Measurements from ENCODE around the gene MTARC2. TPM values are rescaled to one million over a fixed set of nuclear protein-coding genes. Genes with fewer than 3 reads are reported as not detected.

Gene MTARC2
- total RNA-seq, 1 donor from 2014 or later, result 13.8 TPM

- no peak overlapping the region for H3K4me3 ChIP-seq (ENCODE audit: low read depth, low read length)
- peak; percentile 7 for TF ChIP-seq CTCF (conservative IDR thresholded peaks at IDR 0.05; ENCODE audit: low read depth, low read length)
- DNase-seq (ENCODE audit: low read depth), result no peak
Measured at GRCh38 chr1:220813013-220813412, 64.9 kb downstream of the MTARC2 start.

- no peak overlapping the region for H3K4me3 ChIP-seq (ENCODE audit: low read depth, low read length)
- no peak for DNase-seq (ENCODE audit: low read depth)
- no peak for TF ChIP-seq CTCF (conservative IDR thresholded peaks at IDR 0.05; ENCODE audit: low read depth, low read length)
Measured at GRCh38 chr1:220815409-220815808, 67.3 kb downstream of the MTARC2 start.

GRCh38 chr1:220817907-220818306 lies 69.8 kb downstream of the MTARC2 start:
- DNase-seq (ENCODE audit: low read depth), result no peak
- TF ChIP-seq CTCF (conservative IDR thresholded peaks at IDR 0.05; ENCODE audit: low read depth, low read length), result no peak
- no peak overlapping the region for H3K4me3 ChIP-seq (ENCODE audit: low read depth, low read length)

- no peak for DNase-seq (ENCODE audit: low read depth)
- no peak for TF ChIP-seq CTCF (conservative IDR thresholded peaks at IDR 0.05; ENCODE audit: low read depth, low read length)
Measured at GRCh38 chr1:220818421-220819173, 70.5 kb downstream of the MTARC2 start.

GRCh38 chr1:220819467-220820026 lies 71.4 kb downstream of the MTARC2 start:
- no peak for TF ChIP-seq CTCF (conservative IDR thresholded peaks at IDR 0.05; ENCODE audit: low read depth, low read length)
- no peak for DNase-seq (ENCODE audit: low read depth)
- H3K4me3 ChIP-seq (ENCODE audit: low read depth, low read length), result no peak overlapping the region

More at GRCh38 chr1:220818421-220819173, 70.5 kb downstream of the MTARC2 start:
- H3K4me3 ChIP-seq (ENCODE audit: low read depth, low read length), result no peak overlapping the region

- DNase-seq (ENCODE audit: low read depth), result peak; percentile 9
- no peak overlapping the region for H3K4me3 ChIP-seq (ENCODE audit: low read depth, low read length)
- no peak for TF ChIP-seq CTCF (conservative IDR thresholded peaks at IDR 0.05; ENCODE audit: low read depth, low read length)
Measured at GRCh38 chr1:220824031-220824989, 76.2 kb downstream of the MTARC2 start.
